Measurements from ENCODE around the gene NEUROD6.
A peak's percentile ranks its signal among the peaks of the same experiment; 100 is the strongest.

Gene NEUROD6

DNA sequence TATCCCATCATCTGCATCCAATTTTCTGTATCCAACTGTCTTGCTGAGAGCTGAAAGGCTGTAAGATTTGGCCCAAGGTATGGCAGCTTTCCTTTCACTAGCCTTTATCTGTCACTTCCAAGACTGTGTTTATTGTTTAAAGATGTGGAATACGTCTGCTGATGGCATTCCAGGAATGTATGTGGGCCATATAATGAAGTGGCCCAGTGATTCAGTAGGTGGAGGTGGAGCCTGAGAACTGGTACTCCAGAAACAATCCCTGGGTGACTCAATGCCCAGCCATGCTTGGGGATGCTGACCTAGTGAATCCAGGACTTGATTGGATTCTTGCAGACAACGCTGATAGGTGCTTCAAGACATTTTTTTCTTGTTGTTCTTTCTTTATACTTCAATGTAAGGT, 13.5 kb downstream of the NEUROD6 start:
- no CpG with 5 or more reads among the region's 2 CpGs for WGBS (ENCODE audit: extremely low coverage, insufficient coverage, low lambda C conversion rate)
- Histone ChIP-seq H3K4me2 (ENCODE audit: low read length) (no peak overlapping the region), H3K79me2 (ENCODE audit: control insufficient read depth, insufficient read depth, low read length) (no peaks in the 10 kb centered on the region), H3K18ac (ENCODE audit: low read length) (no peak overlapping the region), H2BK120ac (ENCODE audit: low read depth, low read length) (no peak overlapping the region), H3K27me3 (ENCODE audit: insufficient read depth, low read length, poor library complexity) (no peaks in the 10 kb centered on the region), H2AK5ac (ENCODE audit: low read length) (no peak overlapping the region), H2BK5ac (ENCODE audit: low read length) (no peak overlapping the region), H3K27ac (ENCODE audit: low read depth, low read length) (no peak overlapping the region), H3K4me1 (ENCODE audit: control insufficient read depth, low read depth, low read length) (peaks cover 5% of the 10 kb centered on the region), H3K9ac (ENCODE audit: low read length) (no peak overlapping the region), H4K5ac (ENCODE audit: low read length) (no peak overlapping the region), H3K36me3 (ENCODE audit: control insufficient read depth, insufficient read depth, low read length) (no peaks in the 10 kb centered on the region), H2BK15ac (replicated peaks; ENCODE audit: low read depth) (no peak overlapping the region), H4K8ac (ENCODE audit: low read depth, low read length) (no peak overlapping the region), H3K56ac (ENCODE audit: low read length) (no peak overlapping the region), H3K79me1 (ENCODE audit: low read length) (no peaks in the 10 kb centered on the region), H3K4ac (ENCODE audit: low read depth, low read length) (no peak overlapping the region), H3K4me3 (ENCODE audit: low read length) (no peak overlapping the region), H3K23ac (ENCODE audit: low read length) (no peak overlapping the region)
- peak; percentile 95 for DNase-seq

GRCh38 chr7:31326416-31326815, 14.1 kb downstream of the NEUROD6 start:
- no peak overlapping the region for H2BK120ac ChIP-seq (ENCODE audit: low read depth, low read length)
- H2AK5ac ChIP-seq (ENCODE audit: low read length), result no peak overlapping the region
- no CpG with 5 or more reads among the region's 2 CpGs for WGBS (ENCODE audit: extremely low coverage, insufficient coverage, low lambda C conversion rate)
- no peak overlapping the region for H2BK5ac ChIP-seq (ENCODE audit: low read length)
- H3K4me1 ChIP-seq (ENCODE audit: control insufficient read depth, low read depth, low read length), result peaks cover 5% of the 10 kb centered on the region
- H3K36me3 ChIP-seq (ENCODE audit: control insufficient read depth, insufficient read depth, low read length), result no peaks in the 10 kb centered on the region
- no peak overlapping the region for H3K4ac ChIP-seq (ENCODE audit: low read depth, low read length)
- H3K18ac ChIP-seq (ENCODE audit: low read length), result no peak overlapping the region
- no peak overlapping the region for H3K4me2 ChIP-seq (ENCODE audit: low read length)
- no peak overlapping the region for H2BK15ac ChIP-seq (replicated peaks; ENCODE audit: low read depth)
- DNase-seq, result peak; percentile 77
- H3K9ac ChIP-seq (ENCODE audit: low read length), result no peak overlapping the region
- no peak overlapping the region for H3K23ac ChIP-seq (ENCODE audit: low read length)
- H4K8ac ChIP-seq (ENCODE audit: low read depth, low read length), result no peak overlapping the region
- H3K27me3 ChIP-seq (ENCODE audit: insufficient read depth, low read length, poor library complexity), result no peaks in the 10 kb centered on the region
- no peak overlapping the region for H3K27ac ChIP-seq (ENCODE audit: low read depth, low read length)
- no peaks in the 10 kb centered on the region for H3K79me1 ChIP-seq (ENCODE audit: low read length)
- H3K79me2 ChIP-seq (ENCODE audit: control insufficient read depth, insufficient read depth, low read length), result no peaks in the 10 kb centered on the region
- no peak overlapping the region for H3K4me3 ChIP-seq (ENCODE audit: low read length)
- no peak overlapping the region for H3K56ac ChIP-seq (ENCODE audit: low read length)
- H4K5ac ChIP-seq (ENCODE audit: low read length), result no peak overlapping the region

DNA sequence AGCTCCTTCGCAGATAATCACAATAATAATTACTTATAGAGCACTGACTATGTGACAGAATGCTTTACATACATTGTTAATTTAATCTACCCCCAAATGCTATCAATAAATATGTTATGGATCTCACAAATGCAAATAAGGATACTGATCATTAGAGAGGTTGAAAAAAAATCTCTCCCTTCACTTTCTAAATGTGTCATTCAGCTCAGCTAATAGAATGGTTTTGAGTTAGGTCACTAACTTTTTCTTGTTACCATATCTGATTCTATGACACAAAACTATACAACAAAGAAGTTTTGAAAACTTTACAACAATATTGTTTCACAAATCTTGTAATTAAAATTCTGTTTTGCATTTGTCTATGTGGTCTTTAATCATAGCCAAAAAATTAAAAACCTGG, 17.4 kb downstream of the NEUROD6 start:
- no peak overlapping the region for H3K56ac ChIP-seq (ENCODE audit: low read length)
- H3K4me2 ChIP-seq (ENCODE audit: low read length), result no peak overlapping the region
- no peak overlapping the region for H3K27ac ChIP-seq (ENCODE audit: low read depth, low read length)
- H3K27me3 ChIP-seq (ENCODE audit: insufficient read depth, low read length, poor library complexity), result no peaks in the 10 kb centered on the region
- no CpG with 5 or more reads among the region's 1 CpG for WGBS (ENCODE audit: extremely low coverage, insufficient coverage, low lambda C conversion rate)
- no peak overlapping the region for H4K8ac ChIP-seq (ENCODE audit: low read depth, low read length)
- H3K4me1 ChIP-seq (ENCODE audit: control insufficient read depth, low read depth, low read length), result peaks cover 5% of the 10 kb centered on the region
- H3K4ac ChIP-seq (ENCODE audit: low read depth, low read length), result no peak overlapping the region
- H3K18ac ChIP-seq (ENCODE audit: low read length), result no peak overlapping the region
- no peak overlapping the region for H2AK5ac ChIP-seq (ENCODE audit: low read length)
- no peaks in the 10 kb centered on the region for H3K79me1 ChIP-seq (ENCODE audit: low read length)
- H3K36me3 ChIP-seq (ENCODE audit: control insufficient read depth, insufficient read depth, low read length), result no peaks in the 10 kb centered on the region
- H2BK120ac ChIP-seq (ENCODE audit: low read depth, low read length), result no peak overlapping the region
- H2BK15ac ChIP-seq (replicated peaks; ENCODE audit: low read depth), result no peak overlapping the region
- H3K79me2 ChIP-seq (ENCODE audit: control insufficient read depth, insufficient read depth, low read length), result no peaks in the 10 kb centered on the region
- no peak overlapping the region for H2BK5ac ChIP-seq (ENCODE audit: low read length)
- DNase-seq, result no peak
- H3K9ac ChIP-seq (ENCODE audit: low read length), result no peak overlapping the region
- no peak overlapping the region for H4K5ac ChIP-seq (ENCODE audit: low read length)
- H3K23ac ChIP-seq (ENCODE audit: low read length), result no peak overlapping the region
- H3K4me3 ChIP-seq (ENCODE audit: low read length), result no peak overlapping the region

- Histone ChIP-seq H2BK120ac (ENCODE audit: low read depth, low read length) (no peak overlapping the region), H3K79me2 (ENCODE audit: control insufficient read depth, insufficient read depth, low read length) (no peaks in the 10 kb centered on the region), H3K18ac (ENCODE audit: low read length) (no peak overlapping the region), H3K4me3 (ENCODE audit: low read length) (no peak overlapping the region), H4K5ac (ENCODE audit: low read length) (no peak overlapping the region), H2BK15ac (replicated peaks; ENCODE audit: low read depth) (no peak overlapping the region), H3K27ac (ENCODE audit: low read depth, low read length) (no peak overlapping the region), H3K4me1 (ENCODE audit: control insufficient read depth, low read depth, low read length) (no peaks in the 10 kb centered on the region), H3K36me3 (ENCODE audit: control insufficient read depth, insufficient read depth, low read length) (no peaks in the 10 kb centered on the region), H2BK5ac (ENCODE audit: low read length) (no peak overlapping the region), H2AK5ac (ENCODE audit: low read length) (no peak overlapping the region), H3K56ac (ENCODE audit: low read length) (no peak overlapping the region), H4K8ac (ENCODE audit: low read depth, low read length) (no peak overlapping the region), H3K4me2 (ENCODE audit: low read length) (no peak overlapping the region), H3K27me3 (ENCODE audit: insufficient read depth, low read length, poor library complexity) (no peaks in the 10 kb centered on the region), H3K9ac (ENCODE audit: low read length) (no peak overlapping the region), H3K4ac (ENCODE audit: low read depth, low read length) (no peak overlapping the region), H3K23ac (ENCODE audit: low read length) (no peak overlapping the region), H3K79me1 (ENCODE audit: low read length) (no peaks in the 10 kb centered on the region)
- no peak for DNase-seq
Observed at GRCh38 chr7:31320675-31321074, 19.9 kb downstream of the NEUROD6 start.

- H3K27me3 ChIP-seq (ENCODE audit: insufficient read depth, low read length, poor library complexity), result no peaks in the 10 kb centered on the region
- H3K4ac ChIP-seq (ENCODE audit: low read depth, low read length), result no peak overlapping the region
- no peaks in the 10 kb centered on the region for H3K36me3 ChIP-seq (ENCODE audit: control insufficient read depth, insufficient read depth, low read length)
- H2BK5ac ChIP-seq (ENCODE audit: low read length), result no peak overlapping the region
- H4K8ac ChIP-seq (ENCODE audit: low read depth, low read length), result no peak overlapping the region
- H3K9ac ChIP-seq (ENCODE audit: low read length), result no peak overlapping the region
- H3K79me1 ChIP-seq (ENCODE audit: low read length), result no peaks in the 10 kb centered on the region
- H3K27ac ChIP-seq (ENCODE audit: low read depth, low read length), result no peak overlapping the region
- H4K5ac ChIP-seq (ENCODE audit: low read length), result no peak overlapping the region
- no peak overlapping the region for H2BK120ac ChIP-seq (ENCODE audit: low read depth, low read length)
- no peak overlapping the region for H3K4me2 ChIP-seq (ENCODE audit: low read length)
- H3K79me2 ChIP-seq (ENCODE audit: control insufficient read depth, insufficient read depth, low read length), result no peaks in the 10 kb centered on the region
- H3K18ac ChIP-seq (ENCODE audit: low read length), result no peak overlapping the region
- no peak overlapping the region for H3K23ac ChIP-seq (ENCODE audit: low read length)
- DNase-seq, result no peak
- no peak overlapping the region for H2AK5ac ChIP-seq (ENCODE audit: low read length)
- WGBS (ENCODE audit: extremely low coverage, insufficient coverage, low lambda C conversion rate), result no CpG with 5 or more reads among the region's 5 CpGs
- H2BK15ac ChIP-seq (replicated peaks; ENCODE audit: low read depth), result no peak overlapping the region
- no peaks in the 10 kb centered on the region for H3K4me1 ChIP-seq (ENCODE audit: control insufficient read depth, low read depth, low read length)
- H3K56ac ChIP-seq (ENCODE audit: low read length), result no peak overlapping the region
- H3K4me3 ChIP-seq (ENCODE audit: low read length), result no peak overlapping the region
Observed at GRCh38 chr7:31318313-31318712, 22.2 kb downstream of the NEUROD6 start.

DNA sequence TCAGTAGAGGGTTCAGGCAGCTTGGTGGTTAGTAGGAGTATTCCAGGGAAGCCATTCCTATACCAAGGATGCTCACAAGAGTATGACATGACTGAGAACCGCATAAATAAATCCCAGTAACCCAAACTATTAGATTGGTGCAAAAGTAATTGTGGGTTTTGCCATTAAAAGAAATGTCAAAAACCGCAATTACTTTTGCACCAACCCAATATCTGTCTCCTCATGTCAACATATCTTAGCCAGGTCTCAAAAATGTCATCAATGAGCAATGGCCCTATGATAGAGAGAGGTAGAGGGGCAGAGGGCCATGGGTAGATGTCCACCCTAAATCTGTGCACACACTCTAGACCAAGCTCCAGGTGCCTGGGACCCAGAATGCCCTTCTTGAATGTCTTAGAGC, 23.6 kb downstream of the NEUROD6 start:
- Histone ChIP-seq H3K79me2 (ENCODE audit: control insufficient read depth, insufficient read depth, low read length) (no peaks in the 10 kb centered on the region), H3K9ac (ENCODE audit: low read length) (no peak overlapping the region), H3K4me3 (ENCODE audit: low read length) (no peak overlapping the region), H3K36me3 (ENCODE audit: control insufficient read depth, insufficient read depth, low read length) (no peaks in the 10 kb centered on the region), H3K27ac (ENCODE audit: low read depth, low read length) (no peak overlapping the region), H3K79me1 (ENCODE audit: low read length) (no peaks in the 10 kb centered on the region), H3K4me2 (ENCODE audit: low read length) (no peak overlapping the region), H3K27me3 (ENCODE audit: insufficient read depth, low read length, poor library complexity) (no peaks in the 10 kb centered on the region), H3K56ac (ENCODE audit: low read length) (no peak overlapping the region), H3K4me1 (ENCODE audit: control insufficient read depth, low read depth, low read length) (no peaks in the 10 kb centered on the region), H2AK5ac (ENCODE audit: low read length) (no peak overlapping the region), H4K8ac (ENCODE audit: low read depth, low read length) (no peak overlapping the region), H3K23ac (ENCODE audit: low read length) (no peak overlapping the region), H3K4ac (ENCODE audit: low read depth, low read length) (no peak overlapping the region), H4K5ac (ENCODE audit: low read length) (no peak overlapping the region), H2BK5ac (ENCODE audit: low read length) (no peak overlapping the region), H2BK15ac (replicated peaks; ENCODE audit: low read depth) (no peak overlapping the region), H3K18ac (ENCODE audit: low read length) (no peak overlapping the region), H2BK120ac (ENCODE audit: low read depth, low read length) (no peak overlapping the region)
- no CpG with 5 or more reads among the region's 2 CpGs for WGBS (ENCODE audit: extremely low coverage, insufficient coverage, low lambda C conversion rate)
- no peak for DNase-seq
